ENCODE data around the gene P2RX1.

DNA sequence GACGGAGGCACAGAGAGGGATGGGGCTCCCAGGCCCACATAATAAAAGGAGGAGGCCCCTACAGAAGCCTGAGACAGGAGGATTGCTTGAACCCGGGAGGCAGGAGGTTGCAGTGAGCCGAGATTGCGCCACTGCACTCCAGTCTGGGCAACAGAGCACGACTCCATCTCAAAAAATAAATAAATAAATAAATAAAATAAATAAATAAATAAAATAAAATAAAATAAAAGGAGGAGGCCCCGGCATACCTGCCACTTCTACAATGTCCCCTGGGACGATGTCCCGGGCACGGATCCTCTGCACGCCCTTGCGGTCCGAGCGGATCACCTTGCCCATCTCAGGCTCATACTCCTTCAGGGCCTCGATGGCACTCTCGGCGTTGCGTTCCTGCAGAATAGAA lies 34.7 kb upstream of the P2RX1 start:
- TF ChIP-seq POLR2A (IDR thresholded peaks at IDR 0.05; ENCODE audit: low read depth, low read length) (no peak), POLR2AphosphoS5 (IDR thresholded peaks at IDR 0.05; ENCODE audit: low read depth, low read length) (no peak), TAF1 (IDR thresholded peaks at IDR 0.05; ENCODE audit: low read depth, low read length) (no peak), SPI1 (IDR thresholded peaks at IDR 0.05; ENCODE audit: low read depth, low read length) (no peak)

Data from GM12891 (cell line).